T-helper 2 cell treated with Interferon-gamma antibody and Interleukin-4, amounts not matched to agents 100 ng/mL and 5 ng/mL, for 36 hours (primary cell): ENCODE data around the gene SPAG16. TPM values are rescaled to one million over a fixed set of nuclear protein-coding genes. Genes with fewer than 3 reads are reported as not detected.
"Not testable (repeated sequence)": the region's sequence is repeated elsewhere in the genome, so short reads cannot be mapped to it uniquely, and the experiment has no call there.

ENCODE experiments used
- intact Hi-C: fragments of 100-400 bp; cut with micrococcal nuclease; formaldehyde crosslinking; loops from one replicate; pipeline ENCODE4 v1.15.1; 2023
- total RNA-seq: library from RNA; stranded (reverse); gene quantifications from 2 replicates; pipeline ENCODE4 v1.2.3, GENCODE V29; 2022

The SPAG16 gene
- total RNA-seq, 1 donor from 2014 or later: 10.0 TPM

GRCh38 chr2:213688825-213689224 is 404.6 kb downstream of the SPAG16 start:
- intact Hi-C loops: not testable (repeated sequence)

- intact Hi-C loops: no loop called here
Observed at GRCh38 chr2:213689585-213689984, 405.3 kb downstream of the SPAG16 start.

GRCh38 chr2:213691351-213691750 is 407.1 kb downstream of the SPAG16 start:
- intact Hi-C loops: no loop called here

- intact Hi-C loops: no loop called here
Observed at GRCh38 chr2:213696442-213696841, 412.2 kb downstream of the SPAG16 start.

- intact Hi-C loops: not testable (repeated sequence)
Observed at GRCh38 chr2:213701365-213701764, 417.1 kb downstream of the SPAG16 start.

- intact Hi-C loops: no loop called here
Observed at GRCh38 chr2:213703406-213704098, 419.3 kb downstream of the SPAG16 start.

GRCh38 chr2:213710164-213710563 is 425.9 kb downstream of the SPAG16 start:
- intact Hi-C loops: no loop called here

GRCh38 chr2:213718411-213718810 is 434.1 kb downstream of the SPAG16 start:
- intact Hi-C loops: not testable (repeated sequence)

- intact Hi-C loops: no loop called here
Observed at GRCh38 chr2:213722565-213722964, 438.3 kb downstream of the SPAG16 start.

- intact Hi-C loops: no loop called here
Observed at GRCh38 chr2:213723041-213723560, 438.8 kb downstream of the SPAG16 start.

- intact Hi-C loops: no loop called here
Observed at GRCh38 chr2:213723707-213724106, 439.4 kb downstream of the SPAG16 start.

- intact Hi-C loops: no loop called here
Observed at GRCh38 chr2:213726101-213726500, 441.8 kb downstream of the SPAG16 start.

GRCh38 chr2:213733893-213734292 is 449.6 kb downstream of the SPAG16 start:
- intact Hi-C loops: no loop called here

- intact Hi-C loops: no loop called here
Observed at GRCh38 chr2:213740453-213740852, 456.2 kb downstream of the SPAG16 start.

GRCh38 chr2:213751446-213751845 is 467.2 kb downstream of the SPAG16 start:
- intact Hi-C loops: no loop called here

GRCh38 chr2:213752575-213752974 is 468.3 kb downstream of the SPAG16 start:
- intact Hi-C loops: no loop called here

- intact Hi-C loops: no loop called here
Observed at GRCh38 chr2:213757525-213757924, 473.3 kb downstream of the SPAG16 start.

- intact Hi-C loops: no loop called here
Observed at GRCh38 chr2:213763354-213763753, 479.1 kb downstream of the SPAG16 start.

- intact Hi-C loops: no loop called here
Observed at GRCh38 chr2:213763963-213764362, 479.7 kb downstream of the SPAG16 start.

GRCh38 chr2:213764849-213765248 is 480.6 kb downstream of the SPAG16 start:
- intact Hi-C loops: no loop called here

- intact Hi-C loops: no loop called here
Observed at GRCh38 chr2:213766062-213766461, 481.8 kb downstream of the SPAG16 start.

GRCh38 chr2:213766465-213766901 is 482.2 kb downstream of the SPAG16 start:
- intact Hi-C loops: no loop called here

GRCh38 chr2:213787869-213788268 is 503.6 kb downstream of the SPAG16 start:
- intact Hi-C loops: no loop called here
